Neural cell (in vitro differentiated cells): Measurements from ENCODE around the gene IQGAP2. TPM values are rescaled to one million over a fixed set of nuclear protein-coding genes. Genes with fewer than 3 reads are reported as not detected.

Source experiments
- H2AFZ ChIP-seq: fragments of 200-600, 300-800 bp; sonication (generic), shearing (Covaris generic); 2 replicates; pipeline ENCODE4 v1.6.0; 2014; ENCODE audit warnings: low read depth, mild to moderate bottlenecking, antibody characterized with exemption, low read length, moderate library complexity
- H3F3A ChIP-seq: fragments of 200-600 bp; shearing (Covaris generic); 2 replicates; pipeline ENCODE4 v1.6.1; 2016; ENCODE audit warnings: mild to moderate bottlenecking, moderate library complexity, mixed read lengths, antibody characterized with exemption, low read length; ENCODE audit not compliant: insufficient read depth, poor library complexity, severe bottlenecking
- H3K27ac ChIP-seq: fragments of 200-600, 300-800 bp; sonication (generic), shearing (Covaris generic); 2 replicates; pipeline ENCODE4 v1.5.1; 2014; ENCODE audit warnings: mild to moderate bottlenecking, low read length, moderate library complexity
- H3K27me3 ChIP-seq: fragments of 300-800, 200-600 bp; sonication (generic), shearing (Covaris generic); 2 replicates; pipeline ENCODE4 v1.6.0; 2014; ENCODE audit warnings: mild to moderate bottlenecking, low read depth, low read length, moderate library complexity; ENCODE audit not compliant: insufficient read depth
- H3K36me3 ChIP-seq: fragments of 300-800, 200-600 bp; sonication (generic), shearing (Covaris generic); 2 replicates; pipeline ENCODE4 v1.5.1; 2014; ENCODE audit warnings: mild to moderate bottlenecking, antibody characterized with exemption, low read length, moderate library complexity; ENCODE audit not compliant: insufficient read depth
- H3K4me2 ChIP-seq: fragments of 300-800, 200-600 bp; sonication (generic), shearing (Covaris generic); 2 replicates; pipeline ENCODE4 v1.6.0; 2014; ENCODE audit warnings: mild to moderate bottlenecking, low read length
- H3K4me3 ChIP-seq: fragments of 300-800, 200-600 bp; sonication (generic), shearing (Covaris generic); 2 replicates; pipeline ENCODE4 v1.5.1; 2014; ENCODE audit warnings: mild to moderate bottlenecking, low read length, moderate library complexity
- H3K79me2 ChIP-seq: fragments of 200-600 bp; shearing (Covaris generic); replicated peaks from 2 replicates; pipeline ENCODE4 v1.6.0; 2014; ENCODE audit warnings: mild to moderate bottlenecking, low read length, moderate library complexity; ENCODE audit not compliant: insufficient read depth
- H3K9ac ChIP-seq: fragments of 300-800, 200-600 bp; sonication (generic), shearing (Covaris generic); 2 replicates; pipeline ENCODE4 v1.6.1; 2016; ENCODE audit warnings: mild to moderate bottlenecking, low read length, mixed read lengths
- H3K9me2 ChIP-seq: fragments of 200-600 bp; shearing (Covaris generic); 2 replicates; pipeline ENCODE4 v1.6.1; 2016; ENCODE audit warnings: mild to moderate bottlenecking, low read length, mixed read lengths; ENCODE audit not compliant: insufficient read depth
- H3K9me3 ChIP-seq: fragments of 200-600, 300-800 bp; sonication (generic), shearing (Covaris generic); 2 replicates; pipeline ENCODE4 v1.6.1; 2016; ENCODE audit warnings: mild to moderate bottlenecking, mixed run types, low read length, moderate library complexity, mixed read lengths
- H4K20me1 ChIP-seq: fragments of 200-600 bp; shearing (Covaris generic); 2 replicates; pipeline ENCODE4 v1.6.1; 2016; ENCODE audit warnings: mild to moderate bottlenecking, mixed run types; ENCODE audit not compliant: insufficient read depth
- CTCF ChIP-seq: fragments of 450-650 bp; IDR thresholded peaks from 2 replicates; pipeline ENCODE4 v1.5.1; 2014; ENCODE audit warnings: antibody characterized with exemption, mild to moderate bottlenecking, moderate library complexity; ENCODE audit not compliant: poor library complexity, severe bottlenecking
- EP300 ChIP-seq: fragments of 450-650 bp; conservative IDR thresholded peaks from 2 replicates; pipeline ENCODE4 v1.6.1; 2014; ENCODE audit warnings: antibody characterized with exemption, mild to moderate bottlenecking, moderate library complexity; ENCODE audit not compliant: poor library complexity, severe bottlenecking
- EZH2 ChIP-seq: fragments of 200-600, 300-800 bp; shearing (Covaris generic), sonication (generic); IDR thresholded peaks from 2 replicates; pipeline ENCODE4 v1.6.1; 2014; ENCODE audit warnings: antibody characterized with exemption, low read length, borderline replicate concordance, mild to moderate bottlenecking; ENCODE audit not compliant: insufficient read depth, poor library complexity, severe bottlenecking
- MXI1 ChIP-seq: fragments of 450-650 bp; conservative IDR thresholded peaks from 2 replicates; pipeline ENCODE4 v1.6.1; 2014; ENCODE audit warnings: antibody characterized with exemption, mild to moderate bottlenecking; ENCODE audit not compliant: poor library complexity, severe bottlenecking
- POLR2AphosphoS5 ChIP-seq: IDR thresholded peaks from 2 replicates; pipeline ENCODE4 v1.6.1; 2012
- RAD21 ChIP-seq: fragments of 450-650 bp; conservative IDR thresholded peaks from 2 replicates; pipeline ENCODE4 v1.6.1; 2014; ENCODE audit warnings: antibody characterized with exemption, mild to moderate bottlenecking, moderate library complexity
- REST ChIP-seq: IDR thresholded peaks from 2 replicates; pipeline ENCODE4 v1.6.1; 2012; ENCODE audit warnings: borderline replicate concordance
- SMC3 ChIP-seq: fragments of 450-650 bp; conservative IDR thresholded peaks from 2 replicates; pipeline ENCODE4 v1.6.1; 2014; ENCODE audit warnings: antibody characterized with exemption, mild to moderate bottlenecking, moderate library complexity; ENCODE audit not compliant: poor library complexity
- TAF1 ChIP-seq: IDR thresholded peaks from 2 replicates; pipeline ENCODE4 v1.6.1; 2012; ENCODE audit warnings: low read depth
- polyA plus RNA-seq: library from polyadenylated mRNA; depleted of rRNA; stranded (reverse); fragments of >200 nt; gene quantifications from 2 replicates; pipeline ENCODE4 v1.2.3, GENCODE V29; 2014

Gene IQGAP2
- polyA plus RNA-seq, 1 donor from 2014 or later, result 5.2 TPM

- Histone ChIP-seq H3K79me2 (no peaks in the 10 kb centered on the region), H3K36me3 (no peaks in the 10 kb centered on the region), H3K9ac (no peak overlapping the region), H3K27me3 (no peaks in the 10 kb centered on the region), H3K4me3 (no peak overlapping the region), H3F3A (no peaks in the 10 kb centered on the region), H3K4me2 (no peak overlapping the region), H3K9me2 (no peaks in the 10 kb centered on the region), H3K9me3 (no peaks in the 10 kb centered on the region), H3K27ac (no peak overlapping the region), H2AFZ (no peak overlapping the region), H4K20me1 (no peaks in the 10 kb centered on the region)
- TF ChIP-seq MXI1 (no peak), SMC3 (no peak), CTCF (no peak), TAF1 (no peak), POLR2AphosphoS5 (no peak), REST (no peak), RAD21 (no peak), EP300 (no peak), EZH2 (no peak)
These were observed 42.7 kb downstream of the IQGAP2 start for GRCh38 chr5:76445830-76446229.

DNA sequence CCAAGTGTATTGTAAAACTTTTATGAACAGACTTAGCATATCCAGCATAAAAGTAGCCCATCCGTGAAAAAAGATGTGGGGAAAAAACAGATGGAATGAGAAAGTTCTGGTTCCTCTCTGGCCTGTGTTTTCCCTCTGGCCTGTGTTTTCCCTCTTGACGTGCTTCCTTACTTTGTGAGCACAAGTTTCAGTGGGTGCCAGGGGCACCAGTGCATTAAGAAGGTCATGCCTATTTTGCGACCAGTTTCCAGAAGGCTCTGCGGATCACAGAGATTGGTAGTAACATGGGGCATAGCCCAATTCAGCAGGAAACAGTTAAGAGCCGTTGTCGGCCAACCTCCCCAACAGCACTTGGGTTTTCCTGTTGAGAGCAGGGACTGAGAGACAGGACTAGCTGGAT lies 43.7 kb downstream of the IQGAP2 start:
- no peaks in the 10 kb centered on the region for H3K9me2 ChIP-seq
- TF ChIP-seq CTCF (no peak), EP300 (no peak), EZH2 (no peak), RAD21 (no peak), POLR2AphosphoS5 (no peak), SMC3 (no peak), TAF1 (no peak)
- H3K4me2 ChIP-seq, result no peak overlapping the region
- H3K9me3 ChIP-seq, result no peaks in the 10 kb centered on the region
- H2AFZ ChIP-seq, result no peak overlapping the region
- no peaks in the 10 kb centered on the region for H3K36me3 ChIP-seq
- no peak overlapping the region for H3K9ac ChIP-seq
- H3K4me3 ChIP-seq, result no peak overlapping the region
- H3K27me3 ChIP-seq, result no peaks in the 10 kb centered on the region
- no peaks in the 10 kb centered on the region for H4K20me1 ChIP-seq
- H3K27ac ChIP-seq, result no peak overlapping the region
- no peaks in the 10 kb centered on the region for H3K79me2 ChIP-seq
- H3F3A ChIP-seq, result no peaks in the 10 kb centered on the region
